Skin of body (tissue), 2 donors: ENCODE results near the gene ATP5F1E. TPM values are rescaled to one million over a fixed set of nuclear protein-coding genes. Genes with fewer than 3 reads are reported as not detected.
"Not testable (repeated sequence)": the region's sequence is repeated elsewhere in the genome, so short reads cannot be mapped to it uniquely, and the experiment has no call there.

Experiments used
- DNase-seq: peaks from one replicate; lab custom pipeline; 2025; lab: John Stamatoyannopoulos, UW
- total RNA-seq: library from RNA; depleted of rRNA; stranded (reverse); fragments of >200 nt; gene quantifications from one replicate; pipeline ENCODE4 v1.2.3, GENCODE V29; 2014

The ATP5F1E gene
- total RNA-seq, 1 donor from 2014 or later, result 21.6 TPM

DNA sequence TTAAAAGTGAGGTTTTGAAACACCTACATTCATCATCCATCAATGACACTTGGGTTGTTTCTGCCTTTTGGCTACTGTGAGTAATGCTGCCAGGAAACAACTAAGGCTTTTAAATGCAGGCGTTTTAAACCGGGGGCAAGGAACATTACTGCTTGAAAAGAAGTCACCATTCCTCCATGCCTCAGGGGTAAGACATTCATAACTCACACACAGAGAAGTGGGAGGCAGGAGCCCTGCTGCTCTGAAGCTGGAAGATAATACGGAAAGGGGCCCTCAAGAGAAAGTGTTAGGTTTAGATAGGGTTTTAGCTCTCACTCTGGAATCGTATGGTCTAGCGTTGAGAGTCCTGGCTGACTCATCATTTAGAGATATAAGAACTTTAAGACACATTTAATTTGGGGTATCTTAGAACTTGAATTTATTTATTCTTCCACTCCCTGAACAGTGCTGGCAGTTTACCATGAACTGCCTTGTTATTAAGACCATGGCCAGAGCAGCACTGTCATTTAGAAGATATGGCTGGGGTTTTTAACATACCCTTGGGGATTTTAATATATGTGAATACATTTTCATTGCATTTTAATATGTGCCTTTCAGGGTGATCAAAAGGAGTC is 11.1 kb downstream of the ATP5F1E start:
- no peak for DNase-seq

DNA sequence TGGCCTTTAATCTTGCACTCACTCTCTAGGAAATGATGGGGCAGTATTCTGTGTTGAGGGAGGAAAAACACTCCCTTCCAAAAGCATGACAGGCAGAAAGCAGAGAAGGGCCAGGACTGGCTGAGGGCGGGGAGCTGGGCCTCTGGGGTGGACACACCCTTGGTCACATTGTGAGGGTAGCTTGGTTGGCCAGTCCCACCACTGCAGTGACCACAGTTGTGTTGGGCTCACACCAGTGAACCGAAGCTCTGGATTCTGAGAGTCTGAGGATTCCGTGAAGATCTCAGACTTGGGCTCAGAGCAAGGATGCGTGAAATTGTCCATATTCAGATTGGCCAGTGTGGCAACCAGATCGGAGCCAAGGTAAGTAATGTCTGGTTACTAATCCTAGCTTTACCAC is 12.9 kb downstream of the ATP5F1E start, which contains the start of gene TUBB1:
TSS of gene TUBB1 (plus strand) at position 213 of the 400 bp plus-strand sequence. CDS start at position 307, 94 bp downstream.
- DNase-seq, result no peak

DNA sequence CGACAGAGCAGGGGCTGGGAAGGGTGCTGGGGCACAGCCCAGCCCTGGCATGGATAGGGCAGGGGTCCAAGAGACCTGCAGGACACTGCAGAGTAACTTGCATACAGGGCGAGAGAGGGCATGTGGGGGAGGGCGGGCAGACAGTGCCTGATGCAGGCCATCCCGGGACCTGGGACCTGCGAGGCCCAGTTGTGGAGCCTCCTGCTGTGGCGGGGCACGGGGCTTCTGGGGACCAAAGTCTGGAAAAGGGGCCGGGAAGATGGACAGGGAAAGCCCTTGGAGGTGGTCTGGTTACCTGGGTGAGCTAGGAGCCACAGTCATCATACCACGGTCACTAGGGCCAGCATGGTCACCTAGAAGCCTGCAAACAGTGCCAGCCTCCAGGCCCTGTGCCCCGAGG is 13.3 kb downstream of the ATP5F1E start:
- no peak for DNase-seq

DNA sequence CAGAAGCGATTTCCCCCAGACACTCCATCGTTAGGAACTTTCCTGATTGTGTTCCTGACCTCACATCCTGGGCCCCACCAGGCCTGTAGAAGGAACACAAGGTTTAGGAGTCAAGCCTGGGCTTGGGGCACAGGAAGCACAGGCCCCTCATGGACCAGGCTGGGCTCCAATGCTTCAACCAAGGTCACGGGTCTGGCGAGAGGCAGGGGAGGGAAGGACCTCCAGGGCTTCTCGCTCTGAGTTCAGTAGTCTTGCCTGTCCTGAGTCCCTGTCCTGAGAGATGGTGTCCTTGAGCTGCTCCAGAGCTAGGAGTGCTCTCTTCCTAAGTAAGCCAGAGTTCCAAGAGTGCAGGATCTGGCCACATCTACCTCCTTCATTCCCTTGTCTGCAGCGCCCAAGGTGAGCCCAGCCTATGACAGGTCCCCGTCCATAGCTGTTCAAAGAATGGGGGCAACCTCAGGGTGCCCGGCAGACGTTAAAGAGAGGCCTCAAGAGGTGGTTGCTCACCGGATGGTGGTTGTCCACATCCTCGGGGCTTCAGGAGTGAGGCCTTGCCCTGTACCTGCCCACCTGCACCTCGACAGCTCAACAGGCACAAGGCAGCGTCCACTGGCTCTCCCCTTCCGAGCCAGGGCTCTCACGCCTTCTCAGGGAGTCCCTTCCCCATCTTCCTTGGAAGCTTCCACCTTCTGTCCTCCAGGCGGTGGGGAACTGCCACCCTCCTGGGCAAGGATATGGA is 14.5 kb downstream of the ATP5F1E start:
- no peak for DNase-seq

DNA sequence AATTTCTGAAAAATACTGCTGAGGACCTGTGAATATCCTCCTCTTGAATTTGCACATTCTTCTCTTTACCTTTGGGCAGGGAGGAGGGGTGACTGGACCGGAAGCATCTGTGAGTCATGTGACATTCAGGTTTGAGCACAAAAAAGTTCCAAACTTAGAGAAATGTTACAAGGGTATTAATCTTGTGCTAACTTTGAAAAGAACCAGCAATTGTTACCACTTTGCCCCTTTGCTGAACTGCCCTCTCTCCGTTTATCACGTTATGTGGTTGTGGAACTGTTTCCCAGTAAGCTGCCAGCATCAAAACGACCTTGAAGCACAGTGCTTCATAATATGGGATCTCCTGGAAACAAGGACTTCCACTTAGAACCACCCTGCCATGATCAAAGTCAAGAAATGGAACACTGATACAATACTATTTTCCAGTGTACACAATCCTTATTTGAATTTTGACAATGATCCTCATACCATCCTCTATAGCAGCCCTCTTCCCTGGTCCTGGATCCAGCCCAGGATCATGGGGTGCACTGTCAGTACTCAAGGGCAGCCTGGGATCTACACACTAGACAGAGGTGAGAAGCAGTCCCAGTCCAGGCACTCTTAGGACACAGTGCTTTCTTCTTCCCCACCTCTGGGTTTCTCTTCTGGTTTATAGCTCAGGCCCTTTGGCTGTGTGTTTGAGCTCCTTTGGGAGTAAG is 15.2 kb downstream of the ATP5F1E start:
- no peak for DNase-seq

DNA sequence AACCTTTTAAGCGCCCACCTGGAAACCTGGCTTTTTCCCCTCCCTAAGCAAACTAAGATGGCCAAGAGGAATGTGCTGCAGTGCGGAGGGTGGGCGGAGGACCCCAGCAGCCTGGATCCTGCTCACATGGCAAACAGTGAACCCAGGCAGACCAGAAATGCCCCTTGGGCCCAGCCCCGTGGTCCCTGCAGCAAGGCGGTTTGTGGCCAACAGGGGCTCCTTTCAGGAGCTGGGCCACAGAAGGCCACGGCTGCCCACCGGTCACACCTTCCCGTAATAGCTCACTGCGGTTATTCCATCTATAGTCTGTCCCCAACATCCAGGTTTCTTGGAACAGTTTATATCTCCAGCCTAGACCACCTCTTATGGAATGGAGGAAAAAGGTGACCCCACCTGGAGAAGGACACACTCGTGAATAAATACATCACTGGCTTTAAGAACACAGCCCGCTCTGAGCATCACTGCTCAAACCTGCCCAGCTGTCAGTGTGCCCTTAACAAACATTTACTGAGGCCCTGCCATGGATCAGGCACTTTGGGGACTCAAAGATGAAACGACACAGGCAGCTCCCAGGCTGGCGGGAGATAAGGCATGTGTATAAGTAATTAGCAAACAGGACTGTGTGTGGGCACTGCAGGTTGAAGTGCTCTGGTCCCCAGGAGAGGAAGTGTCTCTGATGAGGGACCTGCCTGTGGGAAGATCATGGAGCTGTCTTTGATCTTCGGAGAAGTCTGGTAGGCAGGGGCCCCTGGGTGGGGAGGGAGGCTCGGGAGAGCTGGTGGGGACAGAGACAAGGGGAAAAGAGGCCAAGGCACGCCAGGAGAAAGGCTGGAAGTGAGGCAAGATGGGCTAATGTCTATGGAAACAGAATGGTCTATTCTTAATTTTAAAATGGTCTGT is 16.1 kb downstream of the ATP5F1E start:
- DNase-seq, result no peak

DNA sequence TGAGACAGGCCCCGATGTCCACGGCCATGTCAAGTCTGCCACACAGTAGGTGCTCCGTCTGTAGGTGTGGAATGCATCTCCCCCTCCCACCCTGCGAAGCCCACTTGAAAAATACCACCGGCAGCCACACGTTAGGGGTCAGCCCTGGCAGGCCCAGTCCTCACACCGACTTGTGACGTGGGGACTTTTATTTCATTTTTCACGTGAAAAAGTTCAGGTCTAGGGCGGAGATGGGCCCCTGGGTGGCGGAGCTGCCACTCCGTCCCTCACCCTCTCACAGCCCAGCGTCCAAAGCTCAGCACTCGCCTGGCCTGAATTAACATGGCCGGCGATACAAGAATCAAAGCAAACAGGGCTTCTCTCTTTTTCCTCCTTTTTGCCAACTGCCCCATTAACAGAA is 16.7 kb downstream of the ATP5F1E start:
- no peak for DNase-seq

DNA sequence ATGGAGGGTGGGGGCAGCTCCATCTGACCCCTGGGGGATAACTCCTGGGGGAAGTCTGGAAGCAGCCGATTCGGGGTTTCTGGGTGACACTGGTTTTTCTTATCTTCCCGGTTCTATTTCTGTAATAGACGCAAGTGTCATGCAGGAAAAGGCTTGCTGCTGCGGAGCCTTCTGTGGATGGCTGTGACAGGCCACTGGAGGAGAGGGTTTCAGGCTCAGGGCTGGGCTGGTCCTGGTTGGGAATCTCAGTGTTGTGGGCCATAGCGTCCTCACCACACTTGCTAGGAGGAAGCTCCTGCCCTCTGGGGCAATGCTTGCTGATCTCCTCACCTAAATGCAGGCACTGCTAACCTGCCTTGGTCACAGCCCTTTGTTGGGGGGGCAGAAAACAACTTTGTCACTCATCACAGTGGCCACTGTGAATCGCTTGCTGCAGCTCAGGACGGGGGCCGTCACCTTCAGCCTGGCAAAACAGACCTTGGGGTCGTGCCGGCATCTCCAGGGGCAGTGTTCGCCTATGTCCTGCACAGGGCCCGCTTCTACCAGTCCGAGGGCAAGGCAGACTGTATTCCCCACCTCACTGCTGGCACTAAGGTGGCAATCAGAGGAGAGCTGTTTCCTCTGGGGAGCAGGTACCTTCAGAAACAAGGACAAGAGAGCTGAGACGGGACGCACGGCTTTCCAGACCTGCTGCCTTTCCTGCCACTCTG is 17.3 kb downstream of the ATP5F1E start:
- no peak for DNase-seq

DNA sequence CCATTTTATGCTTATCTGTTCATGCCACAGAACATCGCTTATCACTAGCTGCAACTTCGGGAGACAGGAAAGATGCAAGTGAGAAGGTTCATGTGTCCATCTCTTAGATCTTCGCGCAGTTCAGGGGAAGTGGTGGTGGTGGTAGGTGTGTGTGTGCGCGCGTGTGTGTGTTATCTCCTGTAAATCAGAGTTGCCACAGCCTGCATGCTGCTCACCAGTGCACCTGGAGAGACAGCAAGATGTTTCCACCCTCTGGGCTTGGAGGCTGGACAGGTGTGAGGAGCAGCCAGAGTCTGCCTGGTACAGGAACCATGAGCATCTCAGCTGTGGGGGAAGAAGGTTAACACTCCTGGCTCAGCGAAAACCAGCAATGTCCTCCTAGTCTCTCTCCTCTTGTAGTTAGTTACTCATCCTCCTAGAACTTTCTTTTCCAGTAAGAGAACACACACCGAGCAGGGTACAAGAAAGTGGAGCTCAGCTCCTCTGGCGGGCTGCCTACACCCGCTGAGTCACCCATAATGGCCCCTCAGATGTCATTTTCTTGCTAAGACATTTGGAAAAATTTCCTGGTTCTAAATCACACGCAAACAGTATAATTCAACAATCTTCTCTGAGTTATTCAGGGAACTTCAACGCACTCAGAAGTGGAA is 18.1 kb downstream of the ATP5F1E start:
- DNase-seq, result no peak

DNA sequence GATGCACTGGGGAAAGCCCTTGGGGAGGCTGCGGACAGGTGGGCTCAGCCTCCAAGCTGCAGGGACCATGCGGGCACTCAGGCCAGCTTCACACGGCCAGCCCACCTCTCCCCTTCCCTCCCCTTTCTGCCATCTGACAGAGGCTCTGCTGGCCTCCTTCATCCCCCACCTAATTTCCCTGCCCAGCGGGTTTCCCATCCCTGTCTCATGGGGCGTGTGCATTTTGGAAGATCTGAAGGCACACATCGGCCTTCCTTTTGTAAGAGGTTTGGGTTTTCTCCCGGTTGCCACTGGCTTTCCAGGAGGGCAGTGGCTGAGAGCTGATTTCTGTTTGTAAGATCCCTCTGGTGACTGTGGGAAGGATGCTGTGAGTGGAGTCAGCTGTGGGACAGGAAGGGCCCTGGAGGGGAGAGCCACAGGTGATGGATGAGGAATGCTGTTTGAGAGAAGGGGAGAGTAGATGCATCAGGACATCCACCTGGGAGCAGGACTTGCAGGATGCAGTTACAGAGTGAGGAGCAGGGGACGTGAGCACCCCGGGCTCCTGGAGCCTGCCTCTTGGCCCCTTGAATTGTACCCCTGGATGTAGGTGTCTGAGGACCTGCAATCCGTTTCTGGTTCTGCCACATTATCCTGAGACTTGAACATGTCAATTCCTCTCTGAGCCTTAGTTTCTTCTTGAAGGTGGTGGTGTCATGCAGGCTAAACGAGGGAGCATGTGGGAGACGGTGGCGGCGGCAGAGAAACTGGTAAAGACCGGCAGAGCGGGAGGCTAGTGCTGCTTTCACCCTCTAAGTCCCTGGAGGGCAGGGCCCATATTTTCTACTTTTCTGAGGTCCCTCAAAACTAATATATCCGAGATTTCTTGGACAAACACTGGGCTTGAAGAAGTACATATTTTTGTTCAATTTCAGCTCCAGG is 18.8 kb downstream of the ATP5F1E start:
- no peak for DNase-seq

DNA sequence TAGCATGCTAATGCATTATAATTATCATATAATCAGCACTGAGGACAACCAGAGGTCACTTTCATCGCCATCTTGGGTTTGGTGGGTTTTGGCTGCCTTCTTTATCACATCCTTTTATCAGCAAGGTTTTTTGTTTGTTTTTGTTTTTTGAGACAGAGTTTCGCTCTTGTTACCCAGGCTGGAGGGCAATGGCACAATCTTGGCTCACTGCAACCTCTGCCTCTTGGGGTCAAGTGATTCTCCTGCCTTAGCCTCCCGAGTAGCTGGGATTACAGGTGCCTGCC is 20.3 kb downstream of the ATP5F1E start:
- not testable (repeated sequence) for DNase-seq

DNA sequence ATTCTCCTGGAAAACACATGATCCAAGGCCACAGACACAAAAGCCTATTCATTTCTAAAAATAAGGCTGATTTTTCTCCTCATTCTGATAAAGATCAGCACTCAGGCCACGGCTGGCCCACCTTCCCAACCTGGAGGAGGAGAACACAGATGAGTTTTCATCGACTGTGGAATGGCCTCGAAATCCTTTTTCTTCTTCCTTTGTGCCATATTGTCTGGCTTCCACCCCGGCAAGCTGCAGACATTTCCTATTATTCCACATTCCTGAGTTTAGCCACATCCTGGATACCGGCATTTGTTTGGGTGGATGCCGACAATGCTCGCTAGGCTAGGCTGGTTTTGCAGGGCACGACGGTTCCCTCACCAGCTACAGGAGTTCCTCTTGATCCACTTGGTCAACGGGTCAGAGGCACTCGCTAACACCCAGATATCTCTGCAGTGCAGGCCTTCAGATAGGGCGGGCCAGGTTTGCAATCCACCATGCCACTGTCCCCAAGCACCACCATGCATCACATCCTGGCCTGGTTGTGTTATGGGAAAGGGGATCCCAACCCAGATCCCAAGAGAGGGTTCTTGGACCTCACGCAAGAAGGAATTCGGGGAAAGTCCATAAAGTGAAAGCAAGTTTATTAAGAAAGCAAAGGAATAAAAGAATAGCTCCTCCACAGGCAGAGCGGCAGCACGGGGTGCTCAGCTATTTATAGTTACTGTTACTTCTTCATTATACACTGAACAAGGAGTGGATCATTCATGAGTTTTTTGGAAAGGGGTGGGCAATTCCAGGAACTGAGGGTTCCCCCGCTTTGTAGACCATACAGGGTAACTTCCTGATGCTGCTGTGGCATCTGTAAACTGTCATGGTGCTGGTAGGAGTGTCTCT is 20.9 kb downstream of the ATP5F1E start:
- DNase-seq, result peak; percentile 55

DNA sequence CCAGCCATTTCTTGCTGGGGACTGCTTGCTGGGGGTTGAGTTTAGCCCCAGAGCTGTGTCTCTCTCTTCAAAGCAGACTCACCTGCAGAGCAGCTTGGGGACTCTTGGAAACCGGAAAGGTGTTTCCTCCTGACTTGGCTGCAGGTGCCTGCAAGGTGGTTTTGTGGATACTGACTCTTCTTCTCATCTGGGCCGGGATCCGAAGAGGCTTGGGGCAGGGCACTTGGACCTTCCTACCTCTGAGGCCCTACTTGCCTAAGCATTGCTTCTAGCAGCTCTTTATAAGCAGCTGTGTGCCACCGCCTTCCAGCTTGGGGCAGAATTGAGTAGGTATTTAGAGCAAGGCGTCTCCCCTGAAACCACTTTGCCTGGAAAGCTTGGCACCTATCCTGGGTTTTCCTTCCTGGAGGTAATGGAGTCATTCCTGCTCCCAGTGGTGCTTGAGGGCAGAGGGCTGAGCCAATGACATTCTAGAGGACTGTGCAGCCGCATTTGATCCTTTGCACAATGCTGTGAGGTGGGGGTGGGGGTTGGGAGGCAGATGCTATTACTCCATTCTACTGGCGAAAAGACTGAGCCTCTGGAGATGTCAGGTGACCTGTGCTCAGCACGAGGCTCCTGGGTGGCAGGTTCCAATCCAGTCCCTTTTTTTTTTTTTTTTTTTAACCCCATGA is 21.7 kb downstream of the ATP5F1E start:
- DNase-seq, result no peak

DNA sequence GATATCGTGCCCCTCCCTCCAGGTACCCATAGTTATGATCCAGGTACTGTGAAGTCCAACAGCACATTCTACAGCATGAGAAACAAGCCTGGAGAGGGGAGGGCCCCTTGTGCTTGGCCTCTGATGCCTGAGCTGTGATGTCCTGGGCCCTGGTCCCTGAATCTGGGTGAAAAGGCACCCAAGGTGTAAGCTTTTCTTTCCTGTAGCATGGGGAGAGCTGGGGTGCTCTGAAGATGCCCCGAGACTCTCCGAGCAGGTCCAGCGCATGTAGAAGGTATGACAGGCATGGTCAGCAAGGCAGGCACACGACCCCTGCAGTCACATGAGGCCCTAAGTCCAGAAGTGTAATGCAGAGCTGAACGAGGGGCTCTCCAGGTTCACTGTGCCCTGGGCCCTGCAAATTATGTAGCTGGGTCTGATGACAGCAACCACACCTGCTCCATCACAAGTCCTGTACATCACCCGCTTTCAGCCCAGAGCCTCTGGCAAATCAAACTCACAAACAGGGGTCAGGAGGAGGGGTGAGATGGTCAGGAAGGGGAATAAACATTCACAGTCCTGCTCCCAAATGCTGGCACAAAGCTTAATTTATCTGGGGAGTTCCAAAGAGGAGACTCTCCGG is 23.3 kb downstream of the ATP5F1E start:
- no peak for DNase-seq

DNA sequence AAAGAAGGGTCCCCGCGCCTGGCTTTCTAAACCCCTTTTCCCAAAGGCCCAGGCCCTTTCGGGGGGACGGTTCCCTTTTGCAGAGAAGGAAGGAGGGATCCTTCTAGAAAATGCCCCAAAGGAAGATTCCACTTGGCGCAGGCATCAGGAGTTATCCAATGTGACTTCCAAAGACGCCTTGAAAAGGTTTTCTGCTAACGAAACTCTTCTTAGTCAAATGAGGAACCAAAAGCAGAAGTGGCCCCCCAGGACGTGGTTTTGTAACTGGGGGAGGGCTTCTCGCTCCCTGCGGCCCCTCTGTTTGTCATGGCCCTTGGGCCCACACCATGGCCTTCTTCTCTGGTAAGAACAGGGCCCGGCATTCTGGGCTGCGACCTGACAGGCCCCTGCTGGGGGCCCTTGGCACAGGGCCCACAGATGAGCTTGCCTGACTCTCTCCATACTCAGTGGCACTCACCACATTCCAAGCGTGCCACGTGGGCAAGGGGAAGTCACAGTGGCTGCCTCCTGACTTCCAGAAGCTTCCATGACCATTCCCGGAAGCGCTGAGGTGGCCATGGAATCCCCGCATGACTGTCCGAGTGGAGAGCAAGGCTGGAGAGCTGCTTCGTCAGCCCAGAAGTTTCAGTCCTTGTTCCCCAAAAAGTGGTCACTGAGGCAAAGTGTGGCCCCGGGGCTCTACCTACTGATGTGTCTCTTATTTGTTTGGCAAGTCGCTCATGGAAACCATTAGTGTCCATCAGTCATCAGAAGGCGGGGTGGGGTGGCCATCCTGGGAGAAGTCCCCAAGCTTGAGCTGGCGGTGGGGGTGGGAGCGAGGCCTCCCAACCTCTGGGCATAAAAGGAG is 24.2 kb downstream of the ATP5F1E start:
- no peak for DNase-seq

DNA sequence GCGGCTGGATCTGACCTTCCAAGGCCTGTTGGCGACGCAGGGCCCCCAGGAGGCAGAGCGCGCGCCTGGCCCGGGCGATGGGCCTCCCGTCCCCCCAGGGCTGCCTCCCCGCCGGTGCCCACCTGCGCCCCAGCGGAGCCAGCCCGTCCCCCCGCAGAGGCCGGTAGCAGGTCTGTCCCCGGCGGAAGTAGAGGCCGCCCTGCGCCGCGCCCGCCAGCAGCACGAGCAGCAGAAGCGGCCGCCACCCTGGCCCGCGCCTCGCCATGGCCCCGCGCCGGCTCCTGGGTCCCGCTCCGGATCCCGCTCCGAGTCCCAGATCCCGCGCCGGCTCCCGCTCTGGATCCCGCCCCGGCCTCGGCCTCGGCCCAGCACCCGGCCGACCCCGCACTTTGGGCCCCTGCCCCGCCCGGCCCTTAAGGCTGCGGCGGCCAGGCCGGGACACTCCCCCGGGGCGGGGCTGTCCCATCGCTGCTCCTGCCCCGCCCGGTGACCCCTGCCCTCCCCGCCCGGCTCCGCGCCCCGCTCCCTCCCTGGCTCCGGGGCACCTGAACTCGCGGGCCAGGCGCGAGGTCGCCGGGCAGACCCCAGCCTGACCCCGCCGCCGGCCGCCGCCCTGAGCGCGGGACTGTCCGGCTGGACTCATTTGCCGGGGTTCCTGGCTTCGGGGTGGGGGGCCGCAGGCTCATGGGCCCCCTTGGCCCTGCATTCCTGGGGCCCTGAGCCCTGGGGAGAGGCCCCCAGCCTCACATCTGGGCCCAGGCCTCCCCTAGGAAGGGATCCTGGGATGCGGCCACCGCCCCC is 25.1 kb downstream of the ATP5F1E start, which contains the start of gene CTSZ:
TSS of gene CTSZ (minus strand) at position 391 of the 801 bp plus-strand sequence. CDS start at position 265, 126 bp downstream.
- DNase-seq, result peak; percentile 33
